GM04503 (cell line): ENCODE measurements around the gene ARID5A.

ENCODE experiments used
- DNase-seq: peaks from one replicate; pipeline ENCODE4 v3.0.0-alpha.2; 2012; ENCODE audit warnings: low read depth

The ARID5A gene

GRCh38 chr2:96526615-96527285, 9.8 kb upstream of the ARID5A start:
- DNase-seq = no peak

GRCh38 chr2:96527286-96528005, 9.1 kb upstream of the ARID5A start:
- DNase-seq = no peak

GRCh38 chr2:96528006-96528699, 8.4 kb upstream of the ARID5A start:
- no peak for DNase-seq

GRCh38 chr2:96528700-96529375, 7.7 kb upstream of the ARID5A start:
- DNase-seq = no peak

GRCh38 chr2:96529376-96530143, 7.0 kb upstream of the ARID5A start:
- no peak for DNase-seq

- DNase-seq = no peak
These were observed 6.5 kb upstream of the ARID5A start for GRCh38 chr2:96530144-96530430.

GRCh38 chr2:96530474-96531357, 5.8 kb upstream of the ARID5A start:
- DNase-seq = no peak

- no peak for DNase-seq
These were observed 5.2 kb upstream of the ARID5A start for GRCh38 chr2:96531366-96531765.

- DNase-seq = peak; percentile 99
These were observed 4.6 kb upstream of the ARID5A start for GRCh38 chr2:96531872-96532505.

GRCh38 chr2:96532641-96533291, 3.8 kb upstream of the ARID5A start:
- no peak for DNase-seq

GRCh38 chr2:96533292-96534073, 3.1 kb upstream of the ARID5A start:
- peak; percentile 97 for DNase-seq

- no peak for DNase-seq
These were observed 2.4 kb upstream of the ARID5A start for GRCh38 chr2:96534141-96534540.

GRCh38 chr2:96534701-96535181, 1.8 kb upstream of the ARID5A start:
- no peak for DNase-seq

- DNase-seq = no peak
These were observed 1.2 kb upstream of the ARID5A start for GRCh38 chr2:96535331-96535730.

GRCh38 chr2:96537066-96537733, 648 bp downstream of the ARID5A start:
- no peak for DNase-seq

GRCh38 chr2:96537734-96538486, 1.4 kb downstream of the ARID5A start:
- no peak for DNase-seq

GRCh38 chr2:96538487-96539214, 2.1 kb downstream of the ARID5A start:
- DNase-seq = no peak
